ENCODE data around the gene MED20. TPM values are rescaled to one million over a fixed set of nuclear protein-coding genes. Genes with fewer than 3 reads are reported as not detected.
A peak's percentile ranks its signal among the peaks of the same experiment; 100 is the strongest.

The MED20 gene
- total and polyA plus RNA-seq, 2 of the 4 experiments (the other 2 are of a cell fraction), result 24.8 to 38.2 TPM

GRCh38 chr6:41892921-41893564, 27.9 kb downstream of the MED20 start:
- no TSS peak for BruUV-seq (replicated peaks)
- intact Hi-C loops (cut with micrococcal nuclease), result no loop called here
- no peak overlapping the region for H4K5ac ChIP-seq (ENCODE audit: low read depth, low read length)
- no peak overlapping the region for H3K4ac ChIP-seq (ENCODE audit: low read depth, low read length)
- peak overlapping the region; percentile 68; the same call in 1 of the 2 replicates for H3K23ac ChIP-seq (ENCODE audit: low read depth, low read length)
- CTCF ChIA-PET, result interaction anchor here (0.6 kb wide), 1 partner anchor 46 kb away, joined by 3 read pairs; no protein-coding TSS in a partner anchor
- H4K20me1 ChIP-seq (ENCODE audit: insufficient read depth, low read length), result no peaks in the 10 kb centered on the region; the same call in 1 of the 2 replicates
- H3K4me3 ChIP-seq (ENCODE audit: insufficient read depth, low read depth, low read length), result no peak overlapping the region
- TF ChIP-seq FOS (IDR thresholded peaks at IDR 0.05; ENCODE audit: low read depth, low read length) (no peak), RCOR1 (IDR thresholded peaks at IDR 0.05; ENCODE audit: insufficient replicate concordance, low read length) (no peak), POLR2A (IDR thresholded peaks at IDR 0.05; ENCODE audit: low read depth, low read length) (no peak), MAZ (IDR thresholded peaks at IDR 0.05; ENCODE audit: borderline replicate concordance, low read depth, low read length) (no peak), SMC3 (IDR thresholded peaks at IDR 0.05; ENCODE audit: low read depth, low read length) (no peak), MXI1 (IDR thresholded peaks at IDR 0.05; ENCODE audit: borderline replicate concordance, low read depth, low read length) (no peak), CHD1 (IDR thresholded peaks at IDR 0.05; ENCODE audit: low read depth, low read length) (no peak), USF2 (IDR thresholded peaks at IDR 0.05; ENCODE audit: low read depth, low read length) (no peak), RFX5 (IDR thresholded peaks at IDR 0.05; ENCODE audit: low read depth, low read length) (no peak), CEBPB (IDR thresholded peaks at IDR 0.05; ENCODE audit: low read depth, low read length) (no peak), CTCF (conservative IDR thresholded peaks at IDR 0.05; ENCODE audit: low read depth, low read length) (no peak), BHLHE40 (IDR thresholded peaks at IDR 0.05; ENCODE audit: low read depth, low read length) (no peak), NFE2L2 (IDR thresholded peaks at IDR 0.05; ENCODE audit: low read depth, low read length) (no peak), RAD21 (IDR thresholded peaks at IDR 0.05; ENCODE audit: low read length) (no peak)
- WGBS, 2 experiments (ENCODE audit: extremely low coverage in 2 of 2, insufficient read length in 1 of 2), result no CpG with 5 or more reads among the region's 4 CpGs
- H2BK5ac ChIP-seq (ENCODE audit: low read depth, low read length, poor library complexity, severe bottlenecking), result no peak overlapping the region
- H3K56ac ChIP-seq (ENCODE audit: extremely low read depth, insufficient read depth, low read length), result no peak overlapping the region
- no peak overlapping the region for H3K14ac ChIP-seq (replicated peaks; ENCODE audit: low read depth, low read length)
- no peaks in the 10 kb centered on the region for H3K27me3 ChIP-seq (ENCODE audit: control insufficient read depth, insufficient read depth, low read length)
- DNase-seq (no peak), ATAC-seq (ENCODE audit: low read depth) (no peak)
- H4K91ac ChIP-seq (ENCODE audit: insufficient read depth, low read depth, low read length), result no peak overlapping the region
- no peak overlapping the region for H2AK5ac ChIP-seq (ENCODE audit: low read depth, low read length)
- H3K4me1 ChIP-seq (ENCODE audit: control insufficient read depth, insufficient read depth, low read length), result peaks cover 2% of the 10 kb centered on the region; the same call in 1 of the 2 replicates
- H3K9me1 ChIP-seq (ENCODE audit: insufficient read depth, low read length), result peaks cover 3% of the 10 kb centered on the region; the same call in 1 of the 2 replicates
- H3K9me3 ChIP-seq (ENCODE audit: control insufficient read depth, insufficient read depth, low read length), result no peaks in the 10 kb centered on the region
- no peak overlapping the region for H3K9ac ChIP-seq (ENCODE audit: low read depth, low read length)
- in situ Hi-C loops (cut with MboI; ENCODE audit: low sequenced_read_pairs), result no loop called here
- H2AFZ ChIP-seq (replicated peaks; ENCODE audit: low read length, poor library complexity), result no peak overlapping the region
- dilution Hi-C loops (cut with HindIII; ENCODE audit: low sequenced_read_pairs, unreplicated experiment), result no loop called here
- POLR2A ChIA-PET (ENCODE audit: unreplicated experiment), result no interaction called here
- no peak overlapping the region for H3K27ac ChIP-seq (ENCODE audit: insufficient read depth, low read length)
- H2AK9ac ChIP-seq (replicated peaks; ENCODE audit: low read depth, low read length, poor library complexity), result no peak overlapping the region
- H3K79me1 ChIP-seq (ENCODE audit: low read depth in 1 of 2, low read length in 2 of 2), result peaks cover 7 to 17% of the 10 kb centered on the region in 2 experiments; a peak in 3 of 4 replicates
- no peak overlapping the region for H3K18ac ChIP-seq (ENCODE audit: low read depth, low read length)
- no peak overlapping the region for H2BK20ac ChIP-seq (ENCODE audit: low read depth, low read length)
- H3K36me3 ChIP-seq (ENCODE audit: control insufficient read depth, insufficient read depth, low read length), result no peaks in the 10 kb centered on the region
- no peak overlapping the region for H4K8ac ChIP-seq (ENCODE audit: low read depth in 2 of 2, low read length in 2 of 2)
- no peak overlapping the region for H3K4me2 ChIP-seq (ENCODE audit: low read depth, low read length)
- no peak overlapping the region for H2BK120ac ChIP-seq (ENCODE audit: low read depth, low read length)
- no peak overlapping the region for H2BK15ac ChIP-seq (ENCODE audit: low read depth, low read length)
